Measurements from ENCODE around the gene KIAA0930. TPM values are rescaled to one million over a fixed set of nuclear protein-coding genes. Genes with fewer than 3 reads are reported as not detected.

KIAA0930 gene
- total and polyA plus RNA-seq, 2 donors = 32.4 TPM

DNA sequence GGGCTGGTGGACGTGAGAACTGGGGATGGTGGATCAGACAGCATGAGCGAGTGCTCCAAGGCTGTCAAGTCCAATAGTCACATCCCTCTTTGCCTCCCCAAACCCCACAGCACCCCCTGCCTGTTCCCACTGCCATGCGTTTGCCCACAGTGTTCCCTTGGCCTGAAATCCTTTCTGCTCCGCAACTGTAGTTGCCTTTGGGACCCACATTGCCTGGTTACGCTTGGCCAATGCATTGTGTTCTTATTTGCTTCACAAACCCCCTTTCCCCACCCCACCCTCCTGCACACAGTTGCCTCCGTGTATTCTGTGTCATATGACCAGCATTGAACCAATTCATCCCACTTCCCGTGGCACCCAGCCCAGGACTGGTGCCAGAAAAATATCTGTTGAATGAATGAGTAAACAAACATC lies 2.1 kb upstream of the KIAA0930 start:
- H3K27me3 ChIP-seq (ENCODE audit: control insufficient read depth in 2 of 2, insufficient read depth in 1 of 2, low read length in 1 of 2) = peaks cover 0 to 2% of the 10 kb centered on the region in 2 donors
- no peak overlapping the region for H3K4me3 ChIP-seq (ENCODE audit: low read length in 2 of 2)
- H3K27ac ChIP-seq (ENCODE audit: low read depth in 1 of 2, low read length in 1 of 2) = no peak overlapping the region
- peaks cover 11 to 24% of the 10 kb centered on the region in 2 donors for H3K4me1 ChIP-seq (ENCODE audit: control insufficient read depth in 2 of 2, insufficient read depth in 2 of 2, low read length in 2 of 2)
- DNase-seq (ENCODE audit: low read depth in 6 of 9, low spot score in 9 of 9) = no peak
- 83% methylated on average over 7 of the region's 7 CpGs for WGBS
- H3K9me3 ChIP-seq (ENCODE audit: control insufficient read depth in 2 of 2, insufficient read depth in 1 of 2, low read length in 1 of 2) = no peaks in the 10 kb centered on the region
- peaks cover 2 to 3% of the 10 kb centered on the region in 2 donors for H3K36me3 ChIP-seq (ENCODE audit: control insufficient read depth in 2 of 2, insufficient read depth in 2 of 2, low read length in 1 of 2)

DNA sequence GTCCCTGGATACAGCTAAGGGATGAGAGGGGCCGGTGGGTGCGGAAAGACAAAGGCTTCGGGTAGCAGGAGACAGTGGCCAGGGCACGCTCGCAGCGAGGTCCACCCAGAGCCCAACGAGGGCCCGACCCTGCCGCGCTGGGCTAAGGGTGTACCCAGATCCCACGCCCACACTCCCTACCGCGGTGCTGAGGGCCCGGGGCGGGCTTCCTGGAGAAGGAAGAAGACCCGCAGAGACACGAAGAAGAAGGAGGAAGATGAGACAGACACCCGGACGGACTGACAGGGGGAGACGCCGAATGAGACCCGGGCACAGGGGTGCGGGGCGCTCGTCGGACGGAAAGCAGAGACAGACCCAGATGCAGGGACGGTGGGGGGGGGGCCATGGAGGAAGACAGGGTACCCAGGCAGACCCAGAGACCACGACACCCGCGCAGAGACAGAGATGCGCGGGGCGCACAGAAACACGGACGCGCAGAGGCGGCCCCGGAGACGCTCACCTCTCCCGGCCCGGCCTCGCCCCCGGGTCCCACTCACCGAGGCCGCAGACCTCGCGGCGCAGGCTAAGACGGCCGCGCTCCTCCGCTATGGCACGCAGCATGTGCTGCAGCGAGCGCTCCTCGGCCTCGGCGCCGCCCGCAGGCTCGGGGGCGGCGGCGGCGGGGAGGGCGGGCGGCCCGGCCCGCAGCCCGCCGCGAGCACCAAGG lies 437 bp downstream of the KIAA0930 start:
- peaks cover 0 to 2% of the 10 kb centered on the region in 2 donors for H3K27me3 ChIP-seq (ENCODE audit: control insufficient read depth in 2 of 2, insufficient read depth in 1 of 2, low read length in 1 of 2)
- no peaks in the 10 kb centered on the region for H3K9me3 ChIP-seq (ENCODE audit: control insufficient read depth in 2 of 2, insufficient read depth in 1 of 2, low read length in 1 of 2)
- peaks cover 3 to 6% of the 10 kb centered on the region in 2 donors for H3K36me3 ChIP-seq (ENCODE audit: control insufficient read depth in 2 of 2, insufficient read depth in 2 of 2, low read length in 1 of 2)
- H3K4me1 ChIP-seq (ENCODE audit: control insufficient read depth in 2 of 2, insufficient read depth in 2 of 2, low read length in 2 of 2) = peaks cover 24 to 49% of the 10 kb centered on the region in 2 donors
- H3K4me3 ChIP-seq (ENCODE audit: low read length in 2 of 2) = peak overlapping the region; percentile 66 to 71
- peak in 5 of 9 donors; percentile 32 to 60 (median 46) for DNase-seq (ENCODE audit: low read depth in 6 of 9, low spot score in 9 of 9)
- H3K27ac ChIP-seq (ENCODE audit: low read depth in 1 of 2, low read length in 1 of 2) = peak overlapping the region in 1 of 2 donors; percentile 26
- under 1% methylated on average over 73 of the region's 73 CpGs for WGBS

DNA sequence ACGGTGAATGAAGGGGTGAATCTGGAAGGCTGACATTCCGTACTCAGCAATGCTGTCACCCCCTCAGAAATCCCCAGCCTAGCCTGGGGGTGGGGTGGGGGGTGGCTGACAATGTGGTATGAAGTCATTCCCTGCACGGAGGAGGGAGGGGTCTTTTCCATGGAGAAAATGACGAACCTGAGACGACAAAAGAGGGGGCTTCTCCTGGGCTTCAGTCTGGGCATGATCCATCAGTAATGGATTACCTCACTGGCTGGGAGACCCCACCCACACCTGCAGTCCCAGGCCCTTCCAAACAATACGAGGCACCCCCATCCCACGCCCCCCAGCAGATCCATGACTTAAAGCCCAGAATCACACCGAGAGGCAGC lies 1.0 kb downstream of the KIAA0930 start:
- peaks cover 28 to 55% of the 10 kb centered on the region in 2 donors for H3K4me1 ChIP-seq (ENCODE audit: control insufficient read depth in 2 of 2, insufficient read depth in 2 of 2, low read length in 2 of 2)
- peak overlapping the region; percentile 66 to 71 for H3K4me3 ChIP-seq (ENCODE audit: low read length in 2 of 2)
- peaks cover 0 to 2% of the 10 kb centered on the region in 2 donors for H3K27me3 ChIP-seq (ENCODE audit: control insufficient read depth in 2 of 2, insufficient read depth in 1 of 2, low read length in 1 of 2)
- no peaks in the 10 kb centered on the region for H3K9me3 ChIP-seq (ENCODE audit: control insufficient read depth in 2 of 2, insufficient read depth in 1 of 2, low read length in 1 of 2)
- DNase-seq (ENCODE audit: low read depth in 6 of 9, low spot score in 9 of 9) = no peak
- 43% methylated on average over 8 of the region's 8 CpGs for WGBS
- peaks cover 3 to 6% of the 10 kb centered on the region in 2 donors for H3K36me3 ChIP-seq (ENCODE audit: control insufficient read depth in 2 of 2, insufficient read depth in 2 of 2, low read length in 1 of 2)
- H3K27ac ChIP-seq (ENCODE audit: low read depth in 1 of 2, low read length in 1 of 2) = no peak overlapping the region

DNA sequence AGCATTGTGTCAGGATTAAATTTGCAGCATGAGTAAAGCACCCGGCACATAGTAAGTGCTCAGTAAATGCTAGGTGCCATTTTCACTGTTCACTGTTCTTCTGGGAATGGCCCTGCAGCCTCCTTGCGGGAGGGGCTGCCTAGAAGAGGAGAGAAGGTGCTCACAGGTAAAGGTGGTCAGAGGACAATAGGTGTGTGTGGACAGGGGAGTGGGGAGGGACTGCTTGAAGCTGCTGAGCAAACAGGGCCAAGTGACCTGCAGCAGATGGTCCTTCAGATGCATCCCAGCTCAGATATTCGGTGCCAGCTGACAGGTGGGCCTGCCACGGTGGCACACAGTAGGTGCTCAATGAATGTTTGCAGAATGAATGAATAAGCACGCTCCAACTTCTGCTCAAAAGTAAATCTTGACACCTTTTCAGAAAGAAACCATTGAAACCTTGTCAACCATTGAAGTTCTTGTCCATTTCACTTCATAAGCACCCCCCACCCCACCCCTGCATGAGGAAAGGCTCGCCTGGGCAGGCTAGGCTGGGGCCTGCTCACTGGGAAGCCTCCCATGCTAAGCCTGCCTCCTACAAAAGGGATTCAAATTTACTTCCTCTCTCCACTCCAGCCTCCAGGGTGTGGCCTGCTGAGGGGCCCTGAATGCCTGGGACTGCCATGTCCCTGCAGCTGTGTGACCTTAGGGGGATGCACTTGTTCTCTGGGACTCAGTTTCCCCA lies 1.6 kb downstream of the KIAA0930 start:
- Histone ChIP-seq H3K27ac (ENCODE audit: low read depth in 1 of 2, low read length in 1 of 2) (no peak overlapping the region), H3K9me3 (ENCODE audit: control insufficient read depth in 2 of 2, insufficient read depth in 1 of 2, low read length in 1 of 2) (no peaks in the 10 kb centered on the region), H3K4me3 (ENCODE audit: low read length in 2 of 2) (peak overlapping the region in 1 of 2 donors; percentile 66), H3K4me1 (ENCODE audit: control insufficient read depth in 2 of 2, insufficient read depth in 2 of 2, low read length in 2 of 2) (peaks cover 28 to 60% of the 10 kb centered on the region in 2 donors), H3K36me3 (ENCODE audit: control insufficient read depth in 2 of 2, insufficient read depth in 2 of 2, low read length in 1 of 2) (peaks cover 3 to 6% of the 10 kb centered on the region in 2 donors), H3K27me3 (ENCODE audit: control insufficient read depth in 2 of 2, insufficient read depth in 1 of 2, low read length in 1 of 2) (peaks cover 0 to 2% of the 10 kb centered on the region in 2 donors)
- DNase-seq (ENCODE audit: low read depth in 6 of 9, low spot score in 9 of 9) = no peak
- 83% methylated on average over 6 of the region's 6 CpGs for WGBS

DNA sequence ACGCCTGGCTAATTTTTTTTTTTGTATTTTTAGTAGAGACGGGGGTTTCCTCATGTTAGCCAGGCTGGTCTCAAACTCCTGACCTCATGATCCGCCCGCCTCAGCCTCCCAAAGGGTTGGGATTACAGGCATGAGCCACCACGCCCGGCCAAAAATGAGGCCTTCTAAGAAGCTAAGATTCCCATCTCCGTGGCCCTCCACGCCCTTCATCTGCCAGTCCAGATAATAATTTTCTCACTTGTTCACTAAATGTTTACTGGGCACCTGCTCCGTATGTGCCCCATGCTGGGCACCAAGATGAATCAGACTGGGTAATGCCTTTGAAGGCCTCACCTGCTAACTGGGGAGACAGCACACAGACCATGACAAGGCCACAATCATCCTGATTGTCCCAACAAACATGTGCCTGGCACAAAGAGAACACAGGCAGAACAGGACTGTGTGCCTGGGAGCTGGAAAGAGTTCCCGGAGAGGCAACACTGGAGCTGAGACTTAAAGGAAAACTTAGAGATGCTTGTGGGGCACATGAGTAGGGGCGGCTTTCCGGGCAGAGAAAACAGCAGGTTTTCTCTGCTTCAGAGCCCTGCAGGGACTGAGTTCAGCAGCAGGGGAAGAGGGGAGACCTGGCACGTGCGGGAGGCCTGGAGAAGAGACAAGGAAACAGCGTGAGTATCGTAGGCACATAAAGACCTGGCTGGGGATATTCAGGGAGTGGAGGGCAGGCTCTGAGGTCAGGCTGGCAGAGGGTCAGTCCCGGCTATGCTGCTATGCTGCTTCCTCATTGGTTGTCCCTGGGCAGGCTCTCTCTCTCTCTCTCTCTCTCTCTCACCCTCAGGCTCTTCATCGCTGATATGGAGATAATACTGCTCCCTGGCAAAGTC lies 2.4 kb downstream of the KIAA0930 start:
- Histone ChIP-seq H3K4me3 (ENCODE audit: low read length in 2 of 2) (no peak overlapping the region), H3K27me3 (ENCODE audit: control insufficient read depth in 2 of 2, insufficient read depth in 1 of 2, low read length in 1 of 2) (peaks cover 0 to 2% of the 10 kb centered on the region in 2 donors), H3K4me1 (ENCODE audit: control insufficient read depth in 2 of 2, insufficient read depth in 2 of 2, low read length in 2 of 2) (peaks cover 28 to 65% of the 10 kb centered on the region in 2 donors), H3K27ac (ENCODE audit: low read depth in 1 of 2, low read length in 1 of 2) (no peak overlapping the region), H3K9me3 (ENCODE audit: control insufficient read depth in 2 of 2, insufficient read depth in 1 of 2, low read length in 1 of 2) (no peaks in the 10 kb centered on the region), H3K36me3 (ENCODE audit: control insufficient read depth in 2 of 2, insufficient read depth in 2 of 2, low read length in 1 of 2) (peaks cover 3 to 9% of the 10 kb centered on the region in 2 donors)
- WGBS = 97% methylated on average over 18 of the region's 18 CpGs
- DNase-seq (ENCODE audit: low read depth in 6 of 9, low spot score in 9 of 9) = no peak

DNA sequence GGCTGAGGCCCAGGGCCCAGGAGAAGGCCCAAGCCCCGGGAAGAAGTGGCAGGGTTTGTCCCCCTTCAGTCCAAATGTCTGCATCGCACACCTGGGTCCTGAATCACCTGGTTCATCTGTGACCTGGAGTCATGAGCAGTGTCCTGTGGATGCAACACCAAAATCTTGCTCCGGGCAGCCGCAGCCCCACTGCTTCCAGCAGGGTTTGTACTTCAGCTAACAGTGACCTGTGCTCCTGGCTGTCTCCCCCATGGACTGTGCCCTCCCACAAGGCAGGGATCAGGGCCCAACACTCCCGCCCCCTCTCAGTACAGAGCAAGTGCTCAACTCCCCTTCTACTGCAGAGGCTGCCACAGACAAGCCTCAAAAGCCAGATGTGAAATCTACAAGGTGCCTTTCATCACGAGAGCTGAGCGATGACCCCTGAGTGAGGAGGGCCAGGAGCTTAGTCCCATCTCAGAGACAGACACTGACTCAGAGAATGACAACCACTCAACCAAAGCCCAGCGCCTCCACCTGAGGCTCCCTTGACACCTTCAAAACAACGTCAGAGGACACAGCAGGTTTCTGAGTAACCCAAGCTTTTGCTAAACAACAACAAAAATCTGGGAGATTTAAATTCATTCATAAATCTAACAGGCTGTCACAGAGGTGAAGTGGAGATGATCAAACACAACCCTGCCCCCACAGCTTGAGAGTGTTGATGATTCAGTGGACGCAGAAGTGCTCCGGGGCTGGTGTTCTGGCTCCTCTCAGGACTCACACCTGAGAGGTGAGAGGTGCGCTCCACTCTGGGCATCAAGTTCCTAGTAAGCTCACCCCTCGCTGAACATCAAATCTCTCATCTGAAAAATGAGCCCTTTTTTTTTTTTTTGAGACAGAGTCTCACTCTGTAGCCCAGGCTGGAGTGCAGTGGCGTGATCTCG lies 3.4 kb downstream of the KIAA0930 start:
- Histone ChIP-seq H3K9me3 (ENCODE audit: control insufficient read depth in 2 of 2, insufficient read depth in 1 of 2, low read length in 1 of 2) (no peaks in the 10 kb centered on the region), H3K4me1 (ENCODE audit: control insufficient read depth in 2 of 2, insufficient read depth in 2 of 2, low read length in 2 of 2) (peaks cover 28 to 65% of the 10 kb centered on the region in 2 donors), H3K4me3 (ENCODE audit: low read length in 2 of 2) (no peak overlapping the region), H3K36me3 (ENCODE audit: control insufficient read depth in 2 of 2, insufficient read depth in 2 of 2, low read length in 1 of 2) (peaks cover 3 to 9% of the 10 kb centered on the region in 2 donors), H3K27ac (ENCODE audit: low read depth in 1 of 2, low read length in 1 of 2) (no peak overlapping the region), H3K27me3 (ENCODE audit: control insufficient read depth in 2 of 2, insufficient read depth in 1 of 2, low read length in 1 of 2) (peaks cover 0 to 2% of the 10 kb centered on the region in 2 donors)
- 95% methylated on average over 15 of the region's 15 CpGs for WGBS
- peak in 1 of 9 donors; percentile 23 for DNase-seq (ENCODE audit: low read depth in 6 of 9, low spot score in 9 of 9)

DNA sequence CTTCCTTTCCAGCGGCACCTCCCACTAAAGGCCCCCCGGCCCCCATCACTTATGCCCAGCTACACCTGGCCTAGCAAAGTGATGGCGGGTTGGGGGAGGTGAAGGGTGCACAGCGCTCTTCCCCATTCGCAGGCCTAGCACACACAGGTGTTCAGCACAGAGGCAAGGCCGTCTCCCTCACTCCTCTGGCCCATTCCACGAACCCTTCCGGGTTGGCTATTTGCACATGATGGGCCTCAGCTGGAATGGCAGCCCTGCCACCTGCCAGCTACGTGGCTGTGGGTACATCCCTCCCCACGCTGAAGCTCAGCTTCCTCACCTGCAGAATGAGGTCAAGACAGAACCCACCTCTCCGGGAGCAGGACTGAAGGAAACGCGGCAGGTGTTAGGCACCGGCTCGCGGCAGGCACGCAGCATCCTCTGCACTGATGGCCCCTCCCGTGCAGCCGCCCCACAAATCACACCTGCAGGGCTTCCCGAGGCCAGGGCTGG lies 4.8 kb downstream of the KIAA0930 start:
- H3K27ac ChIP-seq (ENCODE audit: low read depth in 1 of 2, low read length in 1 of 2) = peak overlapping the region in 1 of 2 donors; percentile 78
- WGBS = 34% methylated on average over 20 of the region's 20 CpGs
- peaks cover 24 to 57% of the 10 kb centered on the region in 2 donors for H3K4me1 ChIP-seq (ENCODE audit: control insufficient read depth in 2 of 2, insufficient read depth in 2 of 2, low read length in 2 of 2)
- H3K9me3 ChIP-seq (ENCODE audit: control insufficient read depth in 2 of 2, insufficient read depth in 1 of 2, low read length in 1 of 2) = no peaks in the 10 kb centered on the region
- peaks cover 3 to 9% of the 10 kb centered on the region in 2 donors for H3K36me3 ChIP-seq (ENCODE audit: control insufficient read depth in 2 of 2, insufficient read depth in 2 of 2, low read length in 1 of 2)
- peaks cover 0 to 2% of the 10 kb centered on the region in 2 donors for H3K27me3 ChIP-seq (ENCODE audit: control insufficient read depth in 2 of 2, insufficient read depth in 1 of 2, low read length in 1 of 2)
- H3K4me3 ChIP-seq (ENCODE audit: low read length in 2 of 2) = no peak overlapping the region
- peak in 6 of 9 donors; percentile 37 to 84 (median 67) for DNase-seq (ENCODE audit: low read depth in 6 of 9, low spot score in 9 of 9)
